ENCODE data around the gene SCARB1. TPM values are rescaled to one million over a fixed set of nuclear protein-coding genes. Genes with fewer than 3 reads are reported as not detected.

The SCARB1 gene
- total and polyA plus RNA-seq, 5 donors from 2014 or later = 0.52 to 1.2 (median 0.75) TPM

DNA sequence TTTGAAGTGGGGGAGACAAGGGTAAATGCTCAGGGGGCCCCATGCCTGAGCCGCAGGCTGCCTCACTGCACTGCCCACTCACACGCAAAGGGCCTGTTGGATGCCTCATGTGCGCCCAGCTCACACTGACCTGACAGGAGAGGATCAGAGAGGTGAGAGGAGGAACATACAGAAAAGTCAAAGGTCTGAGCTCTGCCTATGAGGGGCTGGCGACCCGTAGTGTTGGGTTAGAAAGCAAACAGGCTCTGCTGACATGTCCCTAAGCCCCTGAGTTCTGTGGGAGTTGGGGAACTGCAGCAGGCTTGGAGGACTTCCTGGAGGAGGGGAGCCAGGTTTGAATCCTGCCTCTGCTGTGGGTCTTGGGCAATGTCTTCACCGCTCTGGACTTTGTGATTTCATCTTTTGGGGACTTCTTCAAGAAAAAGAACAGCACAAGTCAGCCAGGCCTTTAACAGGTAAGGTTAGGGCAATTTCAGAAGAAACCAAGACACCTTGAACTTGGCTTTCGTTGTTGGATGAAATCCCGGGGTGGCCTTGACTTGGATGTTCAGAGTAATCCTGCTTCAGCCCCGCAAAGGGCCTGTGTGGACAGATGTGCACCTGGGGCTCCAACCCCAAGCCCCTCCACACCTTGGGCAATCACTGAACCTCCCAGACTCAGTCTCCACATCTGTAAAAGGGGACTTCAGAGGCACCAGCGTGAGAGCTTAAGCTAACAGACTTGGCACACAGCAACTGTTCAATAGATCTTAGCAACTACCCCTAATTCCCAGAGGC, 116.8 kb downstream of the SCARB1 start:
- H3K27ac ChIP-seq (ENCODE audit: insufficient read depth, low read length, poor library complexity, severe bottlenecking) = no peak overlapping the region
- no peak overlapping the region for H3K4me3 Mint-ChIP-seq
- no peak overlapping the region for H3K27ac Mint-ChIP-seq
- no peaks in the 10 kb centered on the region for H3K27me3 ChIP-seq (ENCODE audit: control insufficient read depth, insufficient read depth, low read length)
- H3K4me1 ChIP-seq (ENCODE audit: control insufficient read depth, insufficient read depth, low read length, poor library complexity, severe bottlenecking) = no peaks in the 10 kb centered on the region
- H3K9me3 Mint-ChIP-seq = peaks cover 0 to 2% (median 0%) of the 10 kb centered on the region in 7 donors
- H3K27me3 Mint-ChIP-seq = peaks cover 37% of the 10 kb centered on the region
- H3K4me1 Mint-ChIP-seq = peaks cover 0 to 9% (median 0%) of the 10 kb centered on the region in 4 donors
- DNase-seq = no peak
- H3K9me3 ChIP-seq (ENCODE audit: control insufficient read depth in 2 of 2, low read length in 2 of 2) = no peaks in the 10 kb centered on the region
- no peaks in the 10 kb centered on the region for H3K36me3 Mint-ChIP-seq
- no peaks in the 10 kb centered on the region for H3K36me3 ChIP-seq (ENCODE audit: control insufficient read depth, insufficient read depth, low read length)
- no peak overlapping the region for H3K4me3 ChIP-seq (ENCODE audit: low read depth, low read length)
- no peak for ATAC-seq (ENCODE audit: low read depth in 2 of 2)

DNA sequence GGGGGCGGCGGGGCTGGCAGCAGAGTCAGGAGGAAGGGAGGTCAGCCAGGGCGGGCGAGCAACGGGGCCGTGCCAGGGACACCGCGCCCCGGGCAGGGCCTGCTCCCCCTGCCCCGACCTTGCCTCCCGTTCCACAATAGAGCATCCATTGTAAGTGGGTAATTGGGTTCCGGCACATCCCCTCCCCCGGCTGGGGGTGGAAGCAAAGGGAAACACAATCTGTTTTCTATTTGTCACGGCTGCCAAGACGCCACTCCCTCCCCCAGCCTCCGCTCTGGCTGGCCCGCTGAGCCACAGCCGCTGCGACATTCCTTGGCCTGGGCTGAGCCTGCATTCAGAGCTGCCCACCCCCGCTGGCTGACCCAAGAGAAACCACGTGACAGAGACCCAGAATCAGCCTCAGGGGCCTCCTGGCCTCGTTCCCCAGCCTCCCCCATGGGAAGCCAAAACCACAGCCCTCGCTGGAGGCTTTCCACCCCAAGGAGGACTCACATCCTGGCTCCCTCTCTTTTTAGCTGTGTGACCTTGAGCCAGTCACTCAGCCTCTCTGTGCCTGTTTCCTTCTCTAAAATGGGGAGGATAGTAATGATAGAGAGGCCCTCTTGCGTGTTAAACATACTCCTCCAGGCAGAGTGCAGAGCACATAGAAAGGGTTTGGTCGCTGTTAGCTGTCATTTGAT, 117.6 kb downstream of the SCARB1 start:
- Mint-ChIP-seq H3K36me3 (no peaks in the 10 kb centered on the region), H3K27ac (no peak overlapping the region), H3K9me3 (peaks cover 0 to 2% (median 0%) of the 10 kb centered on the region in 7 donors), H3K4me1 (peaks cover 0 to 9% (median 0%) of the 10 kb centered on the region in 4 donors), H3K27me3 (peaks cover 42% of the 10 kb centered on the region), H3K4me3 (no peak overlapping the region)
- Histone ChIP-seq H3K27ac (ENCODE audit: insufficient read depth, low read length, poor library complexity, severe bottlenecking) (no peak overlapping the region), H3K4me1 (ENCODE audit: control insufficient read depth, insufficient read depth, low read length, poor library complexity, severe bottlenecking) (no peaks in the 10 kb centered on the region), H3K36me3 (ENCODE audit: control insufficient read depth, insufficient read depth, low read length) (no peaks in the 10 kb centered on the region), H3K27me3 (ENCODE audit: control insufficient read depth, insufficient read depth, low read length) (peaks cover 2% of the 10 kb centered on the region), H3K4me3 (ENCODE audit: low read depth, low read length) (no peak overlapping the region), H3K9me3 (ENCODE audit: control insufficient read depth in 2 of 2, low read length in 2 of 2) (no peaks in the 10 kb centered on the region)
- ATAC-seq (ENCODE audit: low read depth in 2 of 2) (peak in 1 of 2 donors; percentile 26), DNase-seq (no peak)

DNA sequence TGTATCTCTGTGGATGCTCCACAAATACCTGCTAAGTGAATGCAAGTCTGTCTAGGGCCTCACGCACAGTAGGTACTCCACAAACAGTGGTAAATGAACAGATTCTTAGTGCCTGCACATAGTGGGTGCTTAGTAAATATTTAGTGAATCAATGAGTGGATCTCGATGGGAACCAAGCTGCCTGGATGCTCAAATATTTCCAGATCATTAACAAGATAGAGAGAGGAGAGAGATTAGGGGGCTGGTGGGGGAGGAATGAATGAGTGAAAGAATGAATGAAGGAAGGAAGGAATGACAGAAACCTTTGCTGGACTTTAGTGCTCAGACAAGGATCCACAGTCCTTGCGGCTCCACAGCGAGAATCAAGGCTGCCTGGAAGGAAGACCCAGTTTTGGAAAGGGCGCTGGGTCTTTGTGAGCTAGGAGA, 118.2 kb downstream of the SCARB1 start:
- H3K4me1 ChIP-seq (ENCODE audit: control insufficient read depth, insufficient read depth, low read length, poor library complexity, severe bottlenecking) = no peaks in the 10 kb centered on the region
- Mint-ChIP-seq H3K27ac (no peak overlapping the region), H3K36me3 (no peaks in the 10 kb centered on the region), H3K4me3 (no peak overlapping the region), H3K27me3 (peaks cover 43% of the 10 kb centered on the region), H3K9me3 (peaks cover 0 to 2% (median 0%) of the 10 kb centered on the region in 7 donors), H3K4me1 (peaks cover 0 to 9% (median 0%) of the 10 kb centered on the region in 4 donors)
- DNase-seq = no peak
- H3K9me3 ChIP-seq (ENCODE audit: control insufficient read depth in 2 of 2, low read length in 2 of 2) = no peaks in the 10 kb centered on the region
- no peaks in the 10 kb centered on the region for H3K36me3 ChIP-seq (ENCODE audit: control insufficient read depth, insufficient read depth, low read length)
- no peak overlapping the region for H3K4me3 ChIP-seq (ENCODE audit: low read depth, low read length)
- H3K27ac ChIP-seq (ENCODE audit: insufficient read depth, low read length, poor library complexity, severe bottlenecking) = no peak overlapping the region
- H3K27me3 ChIP-seq (ENCODE audit: control insufficient read depth, insufficient read depth, low read length) = peaks cover 2% of the 10 kb centered on the region
- ATAC-seq (ENCODE audit: low read depth in 2 of 2) = no peak

DNA sequence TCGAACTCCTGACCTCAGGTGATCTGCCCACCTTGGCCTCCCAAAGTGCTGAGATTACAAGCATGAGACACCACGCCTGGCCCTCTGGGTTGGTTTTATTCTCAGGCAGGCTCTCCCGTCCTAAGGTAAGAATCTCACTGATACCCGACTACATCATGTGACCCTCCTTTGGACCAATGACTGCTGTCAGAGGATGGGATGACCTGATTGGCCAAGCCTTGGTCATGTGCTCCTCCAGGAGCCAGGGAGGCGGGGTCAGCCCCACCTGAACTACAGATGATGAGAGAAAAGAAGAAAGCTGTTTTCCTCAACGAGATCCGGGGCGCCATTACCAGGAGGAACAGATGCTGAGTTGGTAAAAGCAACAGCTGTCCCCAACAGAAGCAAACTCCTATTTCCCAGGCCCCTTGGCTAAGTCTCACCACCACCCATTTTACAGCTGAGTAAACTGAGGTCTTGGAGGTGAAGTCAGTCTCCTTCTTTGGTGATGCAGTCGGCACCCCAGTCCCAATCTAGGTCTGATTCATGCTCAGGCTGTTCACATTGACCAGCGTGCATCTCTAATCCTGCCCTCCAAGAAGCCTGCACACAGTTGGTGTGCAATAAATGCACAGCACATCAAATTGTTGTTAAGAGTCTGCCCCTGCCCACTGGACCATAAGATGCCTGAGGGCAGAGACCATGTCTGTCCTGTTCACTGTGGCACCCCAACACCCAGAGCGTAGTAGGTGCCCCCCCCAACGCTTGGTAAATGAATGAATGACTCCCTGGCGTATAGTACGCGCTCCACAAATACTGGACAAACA, 118.8 kb downstream of the SCARB1 start:
- Histone ChIP-seq H3K36me3 (ENCODE audit: control insufficient read depth, insufficient read depth, low read length) (no peaks in the 10 kb centered on the region), H3K4me1 (ENCODE audit: control insufficient read depth, insufficient read depth, low read length, poor library complexity, severe bottlenecking) (no peaks in the 10 kb centered on the region), H3K27ac (ENCODE audit: insufficient read depth, low read length, poor library complexity, severe bottlenecking) (no peak overlapping the region), H3K27me3 (ENCODE audit: control insufficient read depth, insufficient read depth, low read length) (peaks cover 2% of the 10 kb centered on the region), H3K4me3 (ENCODE audit: low read depth, low read length) (no peak overlapping the region), H3K9me3 (ENCODE audit: control insufficient read depth in 2 of 2, low read length in 2 of 2) (no peaks in the 10 kb centered on the region)
- Mint-ChIP-seq H3K9me3 (peaks cover 0 to 2% (median 0%) of the 10 kb centered on the region in 7 donors), H3K36me3 (peaks cover 5% of the 10 kb centered on the region), H3K27ac (no peak overlapping the region), H3K27me3 (peaks cover 37% of the 10 kb centered on the region), H3K4me1 (peaks cover 0 to 9% (median 0%) of the 10 kb centered on the region in 4 donors), H3K4me3 (no peak overlapping the region)
- DNase-seq (no peak), ATAC-seq (ENCODE audit: low read depth in 2 of 2) (no peak)

DNA sequence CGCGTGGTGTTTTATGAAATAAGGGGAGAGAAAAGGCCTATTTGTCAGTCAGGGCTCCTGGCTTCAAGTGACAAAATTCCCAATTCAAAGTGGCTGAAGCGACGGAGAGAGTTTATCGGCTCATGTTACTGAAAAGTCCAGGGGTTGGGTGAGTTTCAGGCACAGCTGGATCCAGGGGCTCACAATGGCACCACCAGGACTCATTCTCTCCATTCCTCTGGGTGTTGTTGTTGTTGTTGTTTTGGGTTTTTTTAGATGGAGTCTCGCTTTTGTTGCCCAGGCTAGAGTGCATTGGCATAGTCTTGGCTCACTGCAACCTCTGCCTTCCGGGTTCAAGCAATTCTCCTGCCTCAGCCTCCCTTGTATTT, 119.4 kb downstream of the SCARB1 start:
- H3K4me1 Mint-ChIP-seq = peaks cover 0 to 9% (median 0%) of the 10 kb centered on the region in 4 donors
- H3K27ac ChIP-seq (ENCODE audit: insufficient read depth, low read length, poor library complexity, severe bottlenecking) = no peak overlapping the region
- H3K9me3 ChIP-seq (ENCODE audit: control insufficient read depth in 2 of 2, low read length in 2 of 2) = no peaks in the 10 kb centered on the region
- peaks cover 2% of the 10 kb centered on the region for H3K27me3 ChIP-seq (ENCODE audit: control insufficient read depth, insufficient read depth, low read length)
- H3K4me1 ChIP-seq (ENCODE audit: control insufficient read depth, insufficient read depth, low read length, poor library complexity, severe bottlenecking) = no peaks in the 10 kb centered on the region
- H3K4me3 ChIP-seq (ENCODE audit: low read depth, low read length) = no peak overlapping the region
- DNase-seq (no peak), ATAC-seq (ENCODE audit: low read depth in 2 of 2) (no peak)
- no peak overlapping the region for H3K4me3 Mint-ChIP-seq
- H3K36me3 ChIP-seq (ENCODE audit: control insufficient read depth, insufficient read depth, low read length) = no peaks in the 10 kb centered on the region
- peaks cover 5% of the 10 kb centered on the region for H3K36me3 Mint-ChIP-seq
- no peak overlapping the region for H3K27ac Mint-ChIP-seq
- H3K9me3 Mint-ChIP-seq = peaks cover 0 to 2% (median 0%) of the 10 kb centered on the region in 7 donors
- H3K27me3 Mint-ChIP-seq = peaks cover 33% of the 10 kb centered on the region

DNA sequence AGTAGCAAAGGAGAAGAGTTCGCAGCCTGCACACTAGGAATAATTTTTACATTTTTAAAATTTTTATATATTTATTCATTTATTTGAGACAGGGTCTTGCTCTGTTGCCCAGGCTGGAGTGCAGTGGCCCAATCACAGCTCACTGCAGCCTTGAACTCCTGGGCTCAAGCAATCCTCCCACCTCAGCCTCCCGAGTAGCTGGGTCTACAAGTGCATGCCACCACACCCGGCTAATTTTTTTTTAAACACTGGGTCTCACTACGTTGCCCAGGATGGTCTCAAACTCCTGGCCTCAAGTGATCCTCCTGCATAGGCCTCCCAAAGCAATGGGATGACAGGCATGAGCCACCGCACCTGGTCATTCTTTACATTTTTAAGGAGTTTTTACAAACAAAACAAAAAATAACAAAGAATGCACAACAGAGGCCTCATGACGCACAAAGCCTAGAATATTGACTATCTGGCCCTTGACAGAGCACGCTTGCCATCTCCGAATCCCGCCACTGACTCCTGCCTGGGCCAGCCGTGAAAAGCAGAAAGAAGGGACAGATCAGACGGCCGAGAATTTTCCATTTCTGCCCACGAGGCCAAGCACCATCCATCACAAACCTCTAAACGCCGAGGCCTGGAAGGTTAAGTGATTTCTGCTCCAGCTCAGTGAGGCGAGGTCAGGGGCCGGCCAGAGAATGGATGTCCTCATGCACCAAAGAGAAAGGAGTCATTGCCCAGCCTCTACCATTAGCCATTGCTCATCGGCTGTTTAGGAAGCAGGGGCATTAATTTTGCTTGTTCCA, 120.0 kb downstream of the SCARB1 start:
- Histone ChIP-seq H3K9me3 (ENCODE audit: control insufficient read depth in 2 of 2, low read length in 2 of 2) (no peaks in the 10 kb centered on the region), H3K4me3 (ENCODE audit: low read depth, low read length) (no peak overlapping the region), H3K36me3 (ENCODE audit: control insufficient read depth, insufficient read depth, low read length) (no peaks in the 10 kb centered on the region), H3K27me3 (ENCODE audit: control insufficient read depth, insufficient read depth, low read length) (peaks cover 2% of the 10 kb centered on the region), H3K4me1 (ENCODE audit: control insufficient read depth, insufficient read depth, low read length, poor library complexity, severe bottlenecking) (no peaks in the 10 kb centered on the region), H3K27ac (ENCODE audit: insufficient read depth, low read length, poor library complexity, severe bottlenecking) (no peak overlapping the region)
- no peak overlapping the region for H3K27ac Mint-ChIP-seq
- no peak overlapping the region for H3K4me3 Mint-ChIP-seq
- peaks cover 35% of the 10 kb centered on the region for H3K27me3 Mint-ChIP-seq
- H3K4me1 Mint-ChIP-seq = peaks cover 0 to 9% (median 0%) of the 10 kb centered on the region in 4 donors
- peaks cover 0 to 2% (median 0%) of the 10 kb centered on the region in 7 donors for H3K9me3 Mint-ChIP-seq
- no peak for DNase-seq
- peaks cover 5% of the 10 kb centered on the region for H3K36me3 Mint-ChIP-seq
- no peak for ATAC-seq (ENCODE audit: low read depth in 2 of 2)

DNA sequence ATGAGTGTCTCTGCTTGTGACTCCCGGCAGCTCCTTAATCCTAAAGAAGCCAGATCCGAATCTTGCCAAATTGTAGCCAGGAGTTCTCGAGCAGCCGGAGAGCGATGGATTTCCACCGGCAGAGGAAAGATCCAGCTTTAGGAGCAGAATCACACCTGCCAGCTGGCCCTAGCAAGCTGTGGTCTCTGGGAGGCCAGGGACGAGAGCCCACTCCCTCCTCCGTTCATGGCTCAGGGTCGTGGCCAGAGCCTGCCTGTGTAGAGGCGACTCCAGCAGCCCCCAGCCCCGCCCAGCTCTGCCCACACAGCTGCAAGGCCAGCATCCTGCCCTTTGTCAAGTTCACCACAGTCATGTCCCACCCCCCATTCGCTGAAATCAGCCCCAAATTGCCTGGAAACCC, 121.0 kb downstream of the SCARB1 start:
- Mint-ChIP-seq H3K27me3 (peaks cover 35% of the 10 kb centered on the region), H3K4me3 (no peak overlapping the region), H3K9me3 (peaks cover 0 to 2% (median 0%) of the 10 kb centered on the region in 7 donors), H3K36me3 (peaks cover 5% of the 10 kb centered on the region), H3K27ac (no peak overlapping the region), H3K4me1 (peaks cover 0 to 9% (median 0%) of the 10 kb centered on the region in 4 donors)
- no peak overlapping the region for H3K4me3 ChIP-seq (ENCODE audit: low read depth, low read length)
- H3K27me3 ChIP-seq (ENCODE audit: control insufficient read depth, insufficient read depth, low read length) = peaks cover 2% of the 10 kb centered on the region
- DNase-seq (no peak), ATAC-seq (ENCODE audit: low read depth in 2 of 2) (no peak)
- H3K4me1 ChIP-seq (ENCODE audit: control insufficient read depth, insufficient read depth, low read length, poor library complexity, severe bottlenecking) = no peaks in the 10 kb centered on the region
- no peaks in the 10 kb centered on the region for H3K9me3 ChIP-seq (ENCODE audit: control insufficient read depth in 2 of 2, low read length in 2 of 2)
- H3K27ac ChIP-seq (ENCODE audit: insufficient read depth, low read length, poor library complexity, severe bottlenecking) = no peak overlapping the region
- H3K36me3 ChIP-seq (ENCODE audit: control insufficient read depth, insufficient read depth, low read length) = no peaks in the 10 kb centered on the region
